ENCODE data around the gene MAML2.

Gene MAML2

DNA sequence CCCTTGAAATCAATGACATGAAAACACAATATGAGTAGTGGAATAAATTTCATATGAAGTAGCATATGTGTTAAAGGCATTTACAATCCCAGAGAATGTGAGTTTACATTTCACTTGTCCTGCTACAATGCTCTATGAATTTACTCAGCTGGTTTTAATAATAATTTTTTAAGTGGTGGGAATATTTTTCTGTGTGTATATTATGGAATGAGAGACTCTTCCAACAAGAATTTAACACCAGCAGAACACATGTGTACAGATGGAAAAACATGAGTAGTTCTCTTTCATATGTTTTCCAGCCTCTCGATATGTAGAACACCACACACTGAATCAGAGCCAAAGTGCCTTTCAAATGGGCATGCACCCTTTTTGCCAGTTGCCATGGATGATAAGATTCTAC lies 170.4 kb downstream of the MAML2 start:
- no peak for DNase-seq (ENCODE audit: low read depth in 1 of 2, low spot score in 1 of 2)
- no peak overlapping the region for H3K4me3 ChIP-seq (replicated peaks; ENCODE audit: insufficient read depth, low read length)
- TF ChIP-seq, protein P1, sequence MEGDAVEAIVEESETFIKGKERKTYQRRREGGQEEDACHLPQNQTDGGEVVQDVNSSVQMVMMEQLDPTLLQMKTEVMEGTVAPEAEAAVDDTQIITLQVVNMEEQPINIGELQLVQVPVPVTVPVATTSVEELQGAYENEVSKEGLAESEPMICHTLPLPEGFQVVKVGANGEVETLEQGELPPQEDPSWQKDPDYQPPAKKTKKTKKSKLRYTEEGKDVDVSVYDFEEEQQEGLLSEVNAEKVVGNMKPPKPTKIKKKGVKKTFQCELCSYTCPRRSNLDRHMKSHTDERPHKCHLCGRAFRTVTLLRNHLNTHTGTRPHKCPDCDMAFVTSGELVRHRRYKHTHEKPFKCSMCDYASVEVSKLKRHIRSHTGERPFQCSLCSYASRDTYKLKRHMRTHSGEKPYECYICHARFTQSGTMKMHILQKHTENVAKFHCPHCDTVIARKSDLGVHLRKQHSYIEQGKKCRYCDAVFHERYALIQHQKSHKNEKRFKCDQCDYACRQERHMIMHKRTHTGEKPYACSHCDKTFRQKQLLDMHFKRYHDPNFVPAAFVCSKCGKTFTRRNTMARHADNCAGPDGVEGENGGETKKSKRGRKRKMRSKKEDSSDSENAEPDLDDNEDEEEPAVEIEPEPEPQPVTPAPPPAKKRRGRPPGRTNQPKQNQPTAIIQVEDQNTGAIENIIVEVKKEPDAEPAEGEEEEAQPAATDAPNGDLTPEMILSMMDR (IDR thresholded peaks at IDR 0.05; ENCODE audit: insufficient read depth, low read length) = no peak
- TF ChIP-seq, protein P2, sequence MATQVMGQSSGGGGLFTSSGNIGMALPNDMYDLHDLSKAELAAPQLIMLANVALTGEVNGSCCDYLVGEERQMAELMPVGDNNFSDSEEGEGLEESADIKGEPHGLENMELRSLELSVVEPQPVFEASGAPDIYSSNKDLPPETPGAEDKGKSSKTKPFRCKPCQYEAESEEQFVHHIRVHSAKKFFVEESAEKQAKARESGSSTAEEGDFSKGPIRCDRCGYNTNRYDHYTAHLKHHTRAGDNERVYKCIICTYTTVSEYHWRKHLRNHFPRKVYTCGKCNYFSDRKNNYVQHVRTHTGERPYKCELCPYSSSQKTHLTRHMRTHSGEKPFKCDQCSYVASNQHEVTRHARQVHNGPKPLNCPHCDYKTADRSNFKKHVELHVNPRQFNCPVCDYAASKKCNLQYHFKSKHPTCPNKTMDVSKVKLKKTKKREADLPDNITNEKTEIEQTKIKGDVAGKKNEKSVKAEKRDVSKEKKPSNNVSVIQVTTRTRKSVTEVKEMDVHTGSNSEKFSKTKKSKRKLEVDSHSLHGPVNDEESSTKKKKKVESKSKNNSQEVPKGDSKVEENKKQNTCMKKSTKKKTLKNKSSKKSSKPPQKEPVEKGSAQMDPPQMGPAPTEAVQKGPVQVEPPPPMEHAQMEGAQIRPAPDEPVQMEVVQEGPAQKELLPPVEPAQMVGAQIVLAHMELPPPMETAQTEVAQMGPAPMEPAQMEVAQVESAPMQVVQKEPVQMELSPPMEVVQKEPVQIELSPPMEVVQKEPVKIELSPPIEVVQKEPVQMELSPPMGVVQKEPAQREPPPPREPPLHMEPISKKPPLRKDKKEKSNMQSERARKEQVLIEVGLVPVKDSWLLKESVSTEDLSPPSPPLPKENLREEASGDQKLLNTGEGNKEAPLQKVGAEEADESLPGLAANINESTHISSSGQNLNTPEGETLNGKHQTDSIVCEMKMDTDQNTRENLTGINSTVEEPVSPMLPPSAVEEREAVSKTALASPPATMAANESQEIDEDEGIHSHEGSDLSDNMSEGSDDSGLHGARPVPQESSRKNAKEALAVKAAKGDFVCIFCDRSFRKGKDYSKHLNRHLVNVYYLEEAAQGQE (IDR thresholded peaks at IDR 0.05; ENCODE audit: insufficient replicate concordance, low read depth) = no peak
- no peak for TF ChIP-seq POLR2AphosphoS5 (IDR thresholded peaks at IDR 0.05; ENCODE audit: low read depth)
- no peak for TF ChIP-seq GABPA (IDR thresholded peaks at IDR 0.05; ENCODE audit: low read depth)
- no peak for TF ChIP-seq SPI1 (IDR thresholded peaks at IDR 0.05; ENCODE audit: borderline replicate concordance, low read depth)
- H3K27ac ChIP-seq (replicated peaks) = no peak overlapping the region
- no peaks in the 10 kb centered on the region for H3K27me3 ChIP-seq (ENCODE audit: insufficient read depth, poor library complexity, severe bottlenecking)

DNA sequence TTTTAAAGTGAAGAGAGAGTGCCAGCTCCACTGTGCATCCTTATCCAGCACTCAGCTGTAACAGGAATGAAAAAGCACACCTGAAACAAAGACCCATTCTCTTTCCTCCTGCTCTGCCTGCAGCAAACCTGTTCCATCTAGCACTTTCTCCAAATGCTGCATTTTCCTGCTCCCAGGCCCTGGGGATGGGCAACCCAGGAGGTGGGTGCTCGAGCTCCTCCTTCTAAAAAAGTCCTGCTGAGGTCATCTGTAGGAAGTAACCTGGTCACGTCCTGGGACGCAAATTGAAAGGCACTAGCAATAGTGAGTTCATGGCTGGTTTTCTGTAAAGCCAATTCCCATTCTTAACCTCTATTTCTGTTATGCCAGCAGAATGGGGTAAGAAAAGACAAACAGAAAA lies 173.7 kb downstream of the MAML2 start:
- TF ChIP-seq, protein P1 (IDR thresholded peaks at IDR 0.05; ENCODE audit: insufficient read depth, low read length) = no peak
- no peak for TF ChIP-seq SPI1 (IDR thresholded peaks at IDR 0.05; ENCODE audit: borderline replicate concordance, low read depth)
- no peak overlapping the region for H3K27ac ChIP-seq (replicated peaks)
- H3K27me3 ChIP-seq (ENCODE audit: insufficient read depth, poor library complexity, severe bottlenecking) = no peaks in the 10 kb centered on the region
- no peak overlapping the region for H3K4me3 ChIP-seq (replicated peaks; ENCODE audit: insufficient read depth, low read length)
- no peak for DNase-seq (ENCODE audit: low read depth in 1 of 2, low spot score in 1 of 2)

DNA sequence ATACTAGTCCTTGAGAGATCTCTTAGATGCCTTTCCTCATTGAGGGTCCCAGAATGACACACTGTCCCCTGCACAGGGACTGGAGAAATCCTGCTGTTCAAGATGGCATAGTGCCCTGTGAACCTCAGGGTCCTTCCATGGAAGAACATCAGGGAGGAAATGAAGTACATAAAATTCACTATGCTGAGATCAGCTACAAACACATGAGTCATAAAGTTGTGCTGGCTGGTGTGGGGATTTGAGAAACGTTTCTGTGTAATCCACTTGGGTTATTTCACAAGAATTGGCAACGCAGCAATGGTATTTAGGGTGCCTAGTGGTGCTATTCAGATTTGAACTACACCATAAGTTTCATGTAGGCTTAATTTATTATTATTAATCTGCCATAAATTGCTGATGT lies 174.4 kb downstream of the MAML2 start:
- TF ChIP-seq POLR2AphosphoS5 (IDR thresholded peaks at IDR 0.05; ENCODE audit: low read depth) = no peak
- TF ChIP-seq GABPA (IDR thresholded peaks at IDR 0.05; ENCODE audit: low read depth) = no peak
- TF ChIP-seq, protein P1 (IDR thresholded peaks at IDR 0.05; ENCODE audit: insufficient read depth, low read length) = no peak
- TF ChIP-seq, protein P2 (IDR thresholded peaks at IDR 0.05; ENCODE audit: insufficient replicate concordance, low read depth) = no peak
- H3K4me3 ChIP-seq (replicated peaks; ENCODE audit: insufficient read depth, low read length) = no peak overlapping the region
- peak; percentile 50 to 66 for DNase-seq (ENCODE audit: low read depth in 1 of 2, low spot score in 1 of 2)
- peak overlapping the region; percentile 9; the same call in 1 of the 2 replicates for H3K27ac ChIP-seq (replicated peaks)
- no peaks in the 10 kb centered on the region for H3K27me3 ChIP-seq (ENCODE audit: insufficient read depth, poor library complexity, severe bottlenecking)

DNA sequence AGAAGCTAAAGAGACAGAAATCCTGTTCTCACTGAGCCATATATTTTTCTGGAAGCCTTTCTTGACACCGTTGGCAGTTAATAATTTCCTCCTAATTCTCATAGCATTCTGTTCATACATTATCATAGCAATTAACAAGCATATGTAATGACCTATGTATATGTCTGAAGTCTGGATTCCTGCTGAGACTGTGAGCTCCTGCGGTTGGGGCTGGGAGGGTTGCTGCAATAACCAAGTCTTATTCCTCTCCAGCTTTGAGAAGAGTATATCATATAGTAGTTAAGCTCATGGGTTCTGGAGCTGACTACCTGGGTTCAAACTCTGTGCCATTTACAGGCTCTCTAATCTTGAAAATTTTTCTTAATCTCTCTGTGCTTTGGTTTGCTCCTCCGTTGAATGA lies 175.2 kb downstream of the MAML2 start:
- Histone ChIP-seq H3K27ac (replicated peaks) (no peak overlapping the region), H3K4me3 (replicated peaks; ENCODE audit: insufficient read depth, low read length) (no peak overlapping the region), H3K27me3 (ENCODE audit: insufficient read depth, poor library complexity, severe bottlenecking) (no peaks in the 10 kb centered on the region)
- DNase-seq (ENCODE audit: low read depth in 1 of 2, low spot score in 1 of 2) = no peak
- no peak for TF ChIP-seq GABPA (IDR thresholded peaks at IDR 0.05; ENCODE audit: low read depth)
- TF ChIP-seq POLR2AphosphoS5 (IDR thresholded peaks at IDR 0.05; ENCODE audit: low read depth) = no peak
- TF ChIP-seq, protein P1 (IDR thresholded peaks at IDR 0.05; ENCODE audit: insufficient read depth, low read length) = no peak
- TF ChIP-seq SPI1 (IDR thresholded peaks at IDR 0.05; ENCODE audit: borderline replicate concordance, low read depth) = no peak
- TF ChIP-seq, protein P2 (IDR thresholded peaks at IDR 0.05; ENCODE audit: insufficient replicate concordance, low read depth) = no peak

Data from HL-60 (cell line).